Mucosa of rectum (tissue), 2 donors: ENCODE measurements around the gene PPP1R9A.

Experiments used
- H3K27ac ChIP-seq, 2 donors: one replicate each; pipeline ENCODE4 v1.7.0; 2013; ENCODE audit warnings: inconsistent platforms in 2 of 2, low read depth in 2 of 2, low read length in 2 of 2
- H3K27me3 ChIP-seq, 2 donors: one replicate each; pipeline ENCODE4 v1.7.0; 2013; ENCODE audit warnings: low read length in 2 of 2; ENCODE audit not compliant: control insufficient read depth in 2 of 2, insufficient read depth in 2 of 2
- H3K36me3 ChIP-seq, 2 donors: one replicate each; pipeline ENCODE4 v1.7.0; 2013; ENCODE audit warnings: low read length in 2 of 2; ENCODE audit not compliant: control insufficient read depth in 2 of 2, insufficient read depth in 2 of 2
- H3K4me1 ChIP-seq, 2 donors: one replicate each; pipeline ENCODE4 v1.7.0; 2013; ENCODE audit warnings: low read length in 2 of 2, mild to moderate bottlenecking in 1 of 2; ENCODE audit not compliant: control insufficient read depth in 2 of 2, insufficient read depth in 2 of 2
- H3K4me3 ChIP-seq, 2 donors: one replicate each; pipeline ENCODE4 v1.7.0; 2013; ENCODE audit warnings: low read length in 2 of 2
- H3K9ac ChIP-seq, 2 donors: one replicate each; pipeline ENCODE4 v1.7.0; 2013; ENCODE audit warnings: low read length in 2 of 2, low read depth in 1 of 2, mild to moderate bottlenecking in 1 of 2
- H3K9me3 ChIP-seq, 2 donors: one replicate each; pipeline ENCODE4 v1.7.0; 2013; ENCODE audit warnings: low read length in 2 of 2; ENCODE audit not compliant: control insufficient read depth in 2 of 2
- donor health status: healthy.
- donor health status: Normal muscosa, but diverticular disease.

PPP1R9A gene

GRCh38 chr7:95242266-95242665 is 334.9 kb downstream of the PPP1R9A start:
- no peak overlapping the region for H3K27ac ChIP-seq
- no peaks in the 10 kb centered on the region for H3K9me3 ChIP-seq
- H3K9ac ChIP-seq: no peak overlapping the region
- no peaks in the 10 kb centered on the region for H3K27me3 ChIP-seq
- peaks cover 8 to 12% of the 10 kb centered on the region in 2 donors for H3K4me1 ChIP-seq
- H3K4me3 ChIP-seq: no peak overlapping the region
- no peaks in the 10 kb centered on the region for H3K36me3 ChIP-seq

GRCh38 chr7:95244616-95245015 is 337.2 kb downstream of the PPP1R9A start:
- Histone ChIP-seq H3K9ac (no peak overlapping the region), H3K36me3 (no peaks in the 10 kb centered on the region), H3K9me3 (no peaks in the 10 kb centered on the region), H3K4me1 (peaks cover 8 to 12% of the 10 kb centered on the region in 2 donors), H3K4me3 (no peak overlapping the region), H3K27me3 (no peaks in the 10 kb centered on the region), H3K27ac (no peak overlapping the region)

- Histone ChIP-seq H3K9ac (no peak overlapping the region), H3K4me3 (no peak overlapping the region), H3K9me3 (no peaks in the 10 kb centered on the region), H3K4me1 (peaks cover 8 to 12% of the 10 kb centered on the region in 2 donors), H3K27ac (no peak overlapping the region), H3K36me3 (no peaks in the 10 kb centered on the region), H3K27me3 (no peaks in the 10 kb centered on the region)
Observed at GRCh38 chr7:95245828-95246500, 338.6 kb downstream of the PPP1R9A start.

GRCh38 chr7:95246831-95247370 is 339.5 kb downstream of the PPP1R9A start:
- Histone ChIP-seq H3K4me1 (peaks cover 8 to 12% of the 10 kb centered on the region in 2 donors), H3K9me3 (no peaks in the 10 kb centered on the region), H3K27me3 (no peaks in the 10 kb centered on the region), H3K4me3 (no peak overlapping the region), H3K9ac (no peak overlapping the region), H3K36me3 (no peaks in the 10 kb centered on the region), H3K27ac (no peak overlapping the region)

- no peaks in the 10 kb centered on the region for H3K36me3 ChIP-seq
- H3K4me3 ChIP-seq: no peak overlapping the region
- no peak overlapping the region for H3K27ac ChIP-seq
- H3K4me1 ChIP-seq: peaks cover 5 to 12% of the 10 kb centered on the region in 2 donors
- H3K27me3 ChIP-seq: no peaks in the 10 kb centered on the region
- no peak overlapping the region for H3K9ac ChIP-seq
- H3K9me3 ChIP-seq: no peaks in the 10 kb centered on the region
Observed at GRCh38 chr7:95250571-95250970, 343.2 kb downstream of the PPP1R9A start.

GRCh38 chr7:95251966-95252365 is 344.6 kb downstream of the PPP1R9A start:
- Histone ChIP-seq H3K4me3 (no peak overlapping the region), H3K9ac (no peak overlapping the region), H3K4me1 (no peaks in the 10 kb centered on the region), H3K9me3 (no peaks in the 10 kb centered on the region), H3K27me3 (no peaks in the 10 kb centered on the region), H3K27ac (no peak overlapping the region), H3K36me3 (no peaks in the 10 kb centered on the region)

- Histone ChIP-seq H3K9me3 (no peaks in the 10 kb centered on the region), H3K9ac (no peak overlapping the region)
Observed at GRCh38 chr7:95253986-95254385, 346.6 kb downstream of the PPP1R9A start.

GRCh38 chr7:95255691-95256090 is 348.3 kb downstream of the PPP1R9A start:
- Histone ChIP-seq H3K9me3 (no peaks in the 10 kb centered on the region), H3K27me3 (no peaks in the 10 kb centered on the region), H3K36me3 (no peaks in the 10 kb centered on the region), H3K9ac (no peak overlapping the region), H3K27ac (no peak overlapping the region), H3K4me3 (no peak overlapping the region), H3K4me1 (no peaks in the 10 kb centered on the region)

More at GRCh38 chr7:95253986-95254385, 346.6 kb downstream of the PPP1R9A start:
- Histone ChIP-seq H3K27ac (no peak overlapping the region), H3K4me1 (no peaks in the 10 kb centered on the region), H3K27me3 (no peaks in the 10 kb centered on the region), H3K4me3 (no peak overlapping the region), H3K36me3 (no peaks in the 10 kb centered on the region)

- H3K36me3 ChIP-seq: no peaks in the 10 kb centered on the region
- no peak overlapping the region for H3K27ac ChIP-seq
- H3K9me3 ChIP-seq: no peaks in the 10 kb centered on the region
- H3K4me1 ChIP-seq: no peaks in the 10 kb centered on the region
- H3K4me3 ChIP-seq: no peak overlapping the region
- no peak overlapping the region for H3K9ac ChIP-seq
- H3K27me3 ChIP-seq: no peaks in the 10 kb centered on the region
Observed at GRCh38 chr7:95261895-95262415, 354.6 kb downstream of the PPP1R9A start.

GRCh38 chr7:95262875-95263274 is 355.5 kb downstream of the PPP1R9A start:
- no peaks in the 10 kb centered on the region for H3K4me1 ChIP-seq
- H3K36me3 ChIP-seq: no peaks in the 10 kb centered on the region
- H3K27me3 ChIP-seq: no peaks in the 10 kb centered on the region
- no peak overlapping the region for H3K27ac ChIP-seq
- no peaks in the 10 kb centered on the region for H3K9me3 ChIP-seq
- no peak overlapping the region for H3K9ac ChIP-seq
- H3K4me3 ChIP-seq: no peak overlapping the region
